Measurements from ENCODE around the gene GNG13.

DNA sequence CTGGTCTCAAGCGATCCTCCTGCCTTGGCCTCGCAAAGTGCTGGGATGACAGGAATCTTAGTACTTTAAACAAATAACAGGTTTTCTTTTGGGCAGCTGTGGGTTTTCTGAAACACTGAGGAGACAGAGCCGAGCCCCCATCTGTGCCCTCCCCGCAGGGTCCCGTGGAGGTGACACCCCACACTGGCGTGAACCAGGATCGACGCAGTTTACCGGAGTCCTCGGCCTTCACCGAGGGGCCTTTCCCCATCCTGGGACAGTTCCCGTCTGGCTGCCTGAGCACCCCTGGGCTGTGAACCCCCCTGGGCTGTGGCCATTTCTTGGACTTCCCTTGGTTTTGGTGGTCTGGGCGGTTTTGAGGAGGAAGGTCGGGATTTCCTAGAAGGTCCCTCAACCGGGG is 15.3 kb upstream of the GNG13 start:
- TF ChIP-seq, protein P1, sequence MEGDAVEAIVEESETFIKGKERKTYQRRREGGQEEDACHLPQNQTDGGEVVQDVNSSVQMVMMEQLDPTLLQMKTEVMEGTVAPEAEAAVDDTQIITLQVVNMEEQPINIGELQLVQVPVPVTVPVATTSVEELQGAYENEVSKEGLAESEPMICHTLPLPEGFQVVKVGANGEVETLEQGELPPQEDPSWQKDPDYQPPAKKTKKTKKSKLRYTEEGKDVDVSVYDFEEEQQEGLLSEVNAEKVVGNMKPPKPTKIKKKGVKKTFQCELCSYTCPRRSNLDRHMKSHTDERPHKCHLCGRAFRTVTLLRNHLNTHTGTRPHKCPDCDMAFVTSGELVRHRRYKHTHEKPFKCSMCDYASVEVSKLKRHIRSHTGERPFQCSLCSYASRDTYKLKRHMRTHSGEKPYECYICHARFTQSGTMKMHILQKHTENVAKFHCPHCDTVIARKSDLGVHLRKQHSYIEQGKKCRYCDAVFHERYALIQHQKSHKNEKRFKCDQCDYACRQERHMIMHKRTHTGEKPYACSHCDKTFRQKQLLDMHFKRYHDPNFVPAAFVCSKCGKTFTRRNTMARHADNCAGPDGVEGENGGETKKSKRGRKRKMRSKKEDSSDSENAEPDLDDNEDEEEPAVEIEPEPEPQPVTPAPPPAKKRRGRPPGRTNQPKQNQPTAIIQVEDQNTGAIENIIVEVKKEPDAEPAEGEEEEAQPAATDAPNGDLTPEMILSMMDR (conservative IDR thresholded peaks at IDR 0.05; ENCODE audit: low read depth, low read length): no peak
- TF ChIP-seq EZH2phosphoT487 (IDR thresholded peaks at IDR 0.05; ENCODE audit: borderline replicate concordance, low read length) (no peak), EZH2 (IDR thresholded peaks at IDR 0.05; ENCODE audit: low read length, unreplicated experiment) (no peak)

Measured in PC-3 (cell line).